Stimulated activated CD8-positive, alpha-beta memory T cell treated with anti-CD3 and anti-CD28 coated beads, Interleukin-7, amount 100 ng/mL, for 24 hours (primary cell): ENCODE measurements around the gene CSNK1G1.
"Not testable (repeated sequence)": the region's sequence is repeated elsewhere in the genome, so short reads cannot be mapped to it uniquely, and the experiment has no call there.

Experiments
- DNase-seq: peaks from one replicate; pipeline ENCODE4 v3.0.0-alpha.2; 2020; ENCODE audit warnings: low read depth

Gene CSNK1G1

GRCh38 chr15:64237677-64238076, 118.3 kb downstream of the CSNK1G1 start:
- no peak for DNase-seq

- DNase-seq, result no peak
Observed at GRCh38 chr15:64236156-64236894, 119.6 kb downstream of the CSNK1G1 start.

- DNase-seq, result no peak
Observed at GRCh38 chr15:64235552-64235951, 120.4 kb downstream of the CSNK1G1 start.

GRCh38 chr15:64233299-64233698, 122.7 kb downstream of the CSNK1G1 start:
- no peak for DNase-seq

- no peak for DNase-seq
Observed at GRCh38 chr15:64232400-64232799, 123.6 kb downstream of the CSNK1G1 start.

GRCh38 chr15:64229129-64229724, 126.7 kb downstream of the CSNK1G1 start:
- DNase-seq, result no peak

GRCh38 chr15:64225804-64226203, 130.2 kb downstream of the CSNK1G1 start:
- DNase-seq, result no peak

- DNase-seq, result no peak
Observed at GRCh38 chr15:64224511-64224910, 131.5 kb downstream of the CSNK1G1 start.

- DNase-seq, result no peak
Observed at GRCh38 chr15:64223882-64224281, 132.1 kb downstream of the CSNK1G1 start.

GRCh38 chr15:64222573-64223366, 133.2 kb downstream of the CSNK1G1 start:
- DNase-seq, result no peak

GRCh38 chr15:64221911-64222310, 134.1 kb downstream of the CSNK1G1 start:
- DNase-seq, result not testable (repeated sequence)

GRCh38 chr15:64217429-64217750, 138.6 kb downstream of the CSNK1G1 start:
- not testable (repeated sequence) for DNase-seq

- no peak for DNase-seq
Observed at GRCh38 chr15:64216730-64217428, 139.1 kb downstream of the CSNK1G1 start.

- no peak for DNase-seq
Observed at GRCh38 chr15:64216196-64216595, 139.8 kb downstream of the CSNK1G1 start.

- no peak for DNase-seq
Observed at GRCh38 chr15:64213646-64214045, 142.3 kb downstream of the CSNK1G1 start.

- DNase-seq, result no peak
Observed at GRCh38 chr15:64211696-64212095, 144.3 kb downstream of the CSNK1G1 start.

GRCh38 chr15:64210371-64210770, 145.6 kb downstream of the CSNK1G1 start:
- DNase-seq, result no peak

- no peak for DNase-seq
Observed at GRCh38 chr15:64209680-64210334, 146.2 kb downstream of the CSNK1G1 start.

GRCh38 chr15:64205202-64205601, 150.8 kb downstream of the CSNK1G1 start:
- DNase-seq, result no peak

- no peak for DNase-seq
Observed at GRCh38 chr15:64197425-64197824, 158.5 kb downstream of the CSNK1G1 start.

- DNase-seq, result no peak
Observed at GRCh38 chr15:64193971-64194370, 162.0 kb downstream of the CSNK1G1 start.
